ENCODE data around the gene TMEM150B. TPM values are rescaled to one million over a fixed set of nuclear protein-coding genes. Genes with fewer than 3 reads are reported as not detected.

The TMEM150B gene, protein sequence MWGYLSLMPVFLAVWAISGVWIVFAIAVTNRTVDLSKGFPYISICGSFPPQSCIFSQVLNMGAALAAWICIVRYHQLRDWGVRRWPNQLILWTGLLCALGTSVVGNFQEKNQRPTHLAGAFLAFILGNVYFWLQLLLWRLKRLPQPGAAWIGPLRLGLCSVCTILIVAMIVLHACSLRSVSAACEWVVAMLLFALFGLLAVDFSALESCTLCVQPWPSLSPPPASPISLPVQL
- total RNA-seq: 1.2 TPM
- long read RNA-seq, partial matches to known transcripts: 0 of 1 reads
- long read RNA-seq, other reads (novel, unspliced or antisense): 0 of 1 reads

- ATAC-seq (peak; percentile 35), DNase-seq (ENCODE audit: missing footprints) (no peak)
These were observed at the start of gene TMEM150B for GRCh38 chr19:55325172-55325571. TSS of gene TMEM150B (minus strand) at chr19:55325341. CDS start at chr19:55321036, 4,305 bp downstream.

GRCh38 chr19:55373993-55374757 is 49.0 kb upstream of the TMEM150B start:
- ATAC-seq (no peak), DNase-seq (ENCODE audit: missing footprints) (no peak)
- intact Hi-C loops (cut with DNase I): no loop called here

More at GRCh38 chr19:55325172-55325571, at the start of gene TMEM150B:
- intact Hi-C loops (cut with DNase I): no loop called here

DNA sequence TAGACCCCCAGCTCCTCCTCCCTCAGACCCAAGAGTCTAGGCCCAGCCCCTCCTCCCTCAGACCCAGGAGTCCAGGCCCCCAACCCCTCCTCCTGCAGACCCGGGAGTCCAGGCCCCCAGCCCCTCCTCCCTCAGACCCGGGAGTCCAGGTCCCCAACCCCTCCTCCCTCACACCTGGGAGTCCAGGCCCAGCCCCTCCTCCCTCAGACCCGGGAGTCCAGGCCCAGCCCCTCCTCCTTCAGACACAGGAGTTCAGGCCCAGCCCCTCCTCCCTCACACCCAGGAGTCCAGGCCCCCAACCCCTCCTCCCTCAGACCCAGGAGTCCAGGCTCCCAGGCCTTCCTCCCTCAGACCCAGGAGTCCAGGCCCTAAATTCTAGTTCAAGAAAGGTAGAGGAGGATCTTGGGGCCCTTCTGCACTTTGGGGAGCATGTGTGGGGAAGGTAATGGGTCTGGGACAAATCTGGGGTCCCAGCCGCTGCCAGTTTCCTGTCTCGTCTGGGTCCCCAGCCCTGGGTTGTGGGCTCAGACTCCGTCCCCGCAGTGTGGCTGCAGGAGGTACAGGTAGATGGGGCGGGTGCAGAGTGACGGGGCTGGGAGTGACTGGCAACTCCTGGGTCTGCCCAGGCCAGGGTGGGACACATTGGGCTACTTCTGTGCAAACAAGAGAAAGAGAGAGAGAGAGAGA is 48.3 kb upstream of the TMEM150B start:
- intact Hi-C loops (cut with DNase I): no loop called here
- ATAC-seq (no peak), DNase-seq (ENCODE audit: missing footprints) (no peak)

DNA sequence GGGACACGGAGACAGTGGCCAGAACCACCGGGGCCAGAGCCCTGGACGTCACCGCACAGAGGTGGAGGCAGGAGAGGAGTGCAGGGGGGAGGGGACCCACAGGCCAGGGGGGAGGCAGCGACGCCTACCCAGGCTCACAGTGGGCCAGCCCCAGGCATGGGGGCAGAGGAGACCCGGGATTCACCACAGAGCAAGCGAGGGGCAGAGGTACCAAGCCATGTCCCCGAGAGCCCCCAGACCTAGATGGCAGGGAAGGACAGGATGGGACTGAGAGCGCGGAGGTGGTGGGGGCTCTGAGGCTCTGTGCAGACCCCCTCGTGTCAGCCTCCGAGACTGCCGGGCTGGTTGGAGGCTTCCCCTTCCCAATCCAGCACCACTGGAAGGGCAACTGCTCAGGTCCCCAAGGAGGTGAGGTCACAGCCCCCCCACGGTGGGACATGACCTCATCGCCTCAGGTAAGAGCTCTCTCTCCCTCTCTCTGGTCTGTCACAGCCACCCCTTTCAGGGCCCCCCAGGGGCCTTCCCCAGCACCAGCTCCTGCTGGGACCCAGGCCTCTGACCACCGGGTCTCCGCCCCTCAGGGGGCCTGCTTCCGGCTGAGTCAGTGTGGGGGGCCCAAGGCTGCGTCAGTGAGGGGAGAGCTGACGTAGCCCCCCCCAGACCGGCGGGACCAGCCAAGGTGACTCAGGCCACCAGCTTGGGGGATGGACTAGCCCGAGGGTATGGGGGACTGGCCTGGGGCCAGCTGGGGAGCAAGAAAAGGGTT is 47.4 kb upstream of the TMEM150B start:
- intact Hi-C loops (cut with DNase I): no loop called here
- DNase-seq (ENCODE audit: missing footprints): no peak
- no peak for ATAC-seq

- intact Hi-C loops (cut with DNase I): no loop called here
- ATAC-seq (no peak), DNase-seq (ENCODE audit: missing footprints) (no peak)
These were observed 45.3 kb upstream of the TMEM150B start, which contains the start of gene IL11 for GRCh38 chr19:55370305-55370988. TSS of gene IL11 (minus strand) at chr19:55370463. CDS start at chr19:55370310, 153 bp downstream.

GRCh38 chr19:55369653-55370304 is 44.6 kb upstream of the TMEM150B start:
- no peak for ATAC-seq
- no peak for DNase-seq (ENCODE audit: missing footprints)
- intact Hi-C loops (cut with DNase I): no loop called here

DNA sequence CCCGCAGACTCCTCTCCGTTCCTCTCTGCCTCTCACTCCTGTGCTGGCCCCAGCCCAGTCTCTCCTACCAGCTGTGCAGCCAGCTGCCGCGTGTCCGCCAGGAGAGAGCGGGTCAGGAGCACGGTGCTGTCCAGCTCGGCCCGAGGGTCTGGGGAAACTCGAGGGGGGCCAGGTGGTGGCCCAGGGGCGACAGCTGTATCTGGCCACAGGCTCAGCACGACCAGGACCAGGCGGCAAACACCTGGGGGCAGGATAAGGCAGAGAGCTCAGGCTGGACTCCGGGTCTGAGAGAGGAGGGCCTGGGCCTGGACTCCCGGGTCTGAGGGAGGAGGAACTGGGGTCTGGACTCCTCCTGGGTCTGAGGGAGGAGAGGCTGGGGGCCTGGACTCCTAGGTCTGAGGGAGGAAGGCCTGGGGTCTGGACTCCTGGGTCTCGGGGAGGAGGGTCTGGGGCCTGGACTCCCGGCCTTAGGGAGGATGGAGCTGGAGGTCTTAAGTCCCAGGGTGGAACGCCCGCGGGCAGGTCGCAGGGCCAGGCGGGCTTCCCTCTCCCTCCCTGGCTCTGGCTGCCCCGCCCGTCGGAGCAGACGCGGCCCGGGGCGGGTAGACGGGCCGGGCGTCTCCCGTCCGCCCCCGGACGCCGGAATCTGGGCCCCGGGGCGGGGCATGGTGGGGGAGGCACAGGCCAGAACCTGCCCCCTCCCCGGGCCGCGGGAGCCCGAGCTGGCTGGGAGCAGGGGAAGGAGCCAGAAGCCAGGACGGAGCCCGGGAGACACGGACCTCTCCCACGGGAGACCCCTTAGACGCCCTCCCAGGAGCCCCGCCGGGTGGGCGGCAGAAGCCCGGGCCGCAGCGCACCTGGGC is 43.8 kb upstream of the TMEM150B start:
- intact Hi-C loops (cut with DNase I): no loop called here
- DNase-seq (ENCODE audit: missing footprints) (no peak), ATAC-seq (no peak)

DNA sequence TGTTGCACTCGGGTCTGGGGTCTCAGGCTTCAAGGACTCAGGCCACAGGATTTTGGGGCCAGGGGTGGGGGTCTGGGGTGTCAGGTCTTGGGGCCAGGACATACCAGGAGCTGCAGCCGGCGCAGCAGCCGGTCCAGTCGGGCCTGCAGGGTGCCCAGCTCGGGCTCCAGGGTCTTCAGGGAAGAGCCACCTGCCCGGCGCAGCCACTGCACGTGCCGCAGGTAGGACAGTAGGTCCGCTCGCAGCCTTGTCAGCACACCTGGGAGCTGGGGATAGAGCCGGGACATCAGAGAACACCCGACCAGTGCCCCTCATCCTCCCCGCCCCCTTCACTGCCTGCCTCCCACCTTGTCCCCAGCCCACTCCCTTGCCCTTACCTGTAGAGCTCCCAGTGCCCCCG is 43.0 kb upstream of the TMEM150B start:
- ATAC-seq (no peak), DNase-seq (ENCODE audit: missing footprints) (no peak)
- intact Hi-C loops (cut with DNase I): no loop called here

DNA sequence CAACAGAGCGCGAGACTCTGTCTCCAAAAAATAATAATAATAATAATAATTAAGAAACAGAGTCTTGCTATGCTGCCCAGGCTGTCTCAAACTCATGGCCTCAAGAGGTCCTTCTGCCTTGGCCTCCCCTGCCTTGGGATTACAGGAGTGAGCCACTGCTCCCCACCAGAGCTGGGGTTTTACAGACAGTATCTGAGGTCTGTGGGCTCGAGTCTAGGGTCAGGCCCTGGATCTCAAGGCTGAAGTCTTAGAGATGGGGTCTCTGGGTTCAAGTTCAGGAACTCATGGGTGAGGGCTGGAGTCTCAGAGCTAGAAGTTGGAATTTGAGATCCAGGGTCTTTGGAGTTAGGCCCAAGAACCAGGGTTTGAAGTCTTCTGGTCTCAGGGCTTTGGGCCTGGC is 41.6 kb upstream of the TMEM150B start:
- ATAC-seq: no peak

DNA sequence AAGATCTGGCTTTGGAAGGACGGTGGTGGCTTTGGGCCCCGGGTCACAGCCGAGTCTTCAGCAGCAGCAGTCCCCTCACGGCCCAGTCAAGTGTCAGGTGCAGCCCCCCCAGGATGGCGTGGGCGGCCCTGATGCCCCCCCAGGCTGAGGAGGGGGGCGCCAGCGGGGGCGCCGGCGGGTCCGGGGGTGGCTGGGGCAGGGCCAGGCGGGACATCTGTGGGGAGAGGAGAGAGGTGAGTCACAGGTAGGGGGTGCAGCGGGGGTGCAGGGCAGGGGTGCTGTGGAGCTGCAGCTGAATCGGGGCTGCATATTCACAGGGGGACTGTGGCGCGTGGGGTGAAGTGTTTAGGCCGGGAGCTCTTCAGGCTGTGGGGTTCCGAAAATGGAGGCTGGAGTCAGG is 40.8 kb upstream of the TMEM150B start:
- no peak for DNase-seq (ENCODE audit: missing footprints)
- no peak for ATAC-seq
- intact Hi-C loops (cut with DNase I): no loop called here

More for the DNA sequence above, 41.6 kb upstream of the TMEM150B start:
- DNase-seq (ENCODE audit: missing footprints): no peak
- intact Hi-C loops (cut with DNase I): no loop called here

GRCh38 chr19:55365245-55365644 is 40.1 kb upstream of the TMEM150B start:
- DNase-seq (ENCODE audit: missing footprints): no peak
- intact Hi-C loops (cut with DNase I): no loop called here
- ATAC-seq: no peak

- intact Hi-C loops (cut with DNase I): no loop called here
- ATAC-seq (no peak), DNase-seq (ENCODE audit: missing footprints) (no peak)
These were observed 38.0 kb upstream of the TMEM150B start, which contains the start of gene GARIN5B for GRCh38 chr19:55362990-55363716. TSS of gene GARIN5B (minus strand) at chr19:55363260. CDS start at chr19:55363066, 194 bp downstream.

DNA sequence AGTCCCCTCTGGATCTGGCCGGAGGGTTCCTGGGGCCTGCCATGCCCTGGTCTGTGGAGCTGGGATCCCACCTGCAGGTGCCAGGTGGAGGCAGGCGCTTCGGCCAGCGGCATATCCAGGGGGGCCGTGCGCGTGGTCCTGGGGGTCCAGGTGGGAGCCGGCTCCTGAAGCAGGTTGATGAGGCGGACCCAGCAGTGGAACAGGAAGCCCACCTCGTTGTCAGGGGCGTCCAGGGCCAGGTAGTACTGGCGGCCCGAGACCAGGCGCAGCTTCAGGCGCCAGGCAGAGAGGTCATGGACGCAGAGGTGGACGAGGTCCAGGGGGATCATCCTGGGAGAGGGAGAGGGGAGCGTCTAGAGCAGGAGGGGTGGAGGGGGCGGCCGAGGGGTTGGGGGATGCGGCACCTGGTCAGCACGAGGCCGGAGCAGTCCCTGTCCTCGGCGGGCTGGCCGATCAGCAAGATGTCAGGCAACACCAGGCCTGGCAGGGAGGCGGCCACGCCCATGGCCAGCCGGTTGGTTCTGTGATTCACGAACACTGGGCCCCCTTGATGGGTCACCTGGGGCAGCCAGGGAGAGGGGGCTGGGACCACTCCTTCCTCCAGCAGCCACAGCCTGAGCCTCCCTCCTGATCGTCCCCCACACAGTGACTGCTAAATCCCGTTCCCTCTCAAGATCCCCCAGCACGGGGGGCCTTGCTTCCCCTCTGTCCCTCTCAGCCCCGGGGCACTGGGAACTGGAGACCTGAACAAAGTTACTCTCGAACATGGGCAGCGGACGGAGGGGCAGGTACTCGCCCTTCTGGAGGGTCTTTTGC is 37.2 kb upstream of the TMEM150B start:
- intact Hi-C loops (cut with DNase I): no loop called here
- DNase-seq (ENCODE audit: missing footprints): no peak
- ATAC-seq: no peak

- intact Hi-C loops (cut with DNase I): no loop called here
- ATAC-seq: no peak
These were observed 35.8 kb upstream of the TMEM150B start for GRCh38 chr19:55360902-55361301.

More at GRCh38 chr19:55360902-55361301, 35.8 kb upstream of the TMEM150B start:
- no peak for DNase-seq (ENCODE audit: missing footprints)
